GM19397 (cell line): Measurements from ENCODE around the gene ATF5.

Experiments used
- ATAC-seq: cut with Tn5 transposase; IDR thresholded peaks from one replicate; pipeline ENCODE4 v1.9.1; 2021; ENCODE audit warnings: mild to moderate bottlenecking, moderate library complexity; ENCODE audit not compliant: unreplicated experiment

Gene ATF5

GRCh38 chr19:49894879-49895565 is 34.0 kb upstream of the ATF5 start:
- no peak for ATAC-seq

- ATAC-seq: no peak
Observed at GRCh38 chr19:49895566-49896297, 33.3 kb upstream of the ATF5 start.

GRCh38 chr19:49896863-49897621 is 32.0 kb upstream of the ATF5 start, which contains the start of gene IL4I1:
IL4I1 (minus strand) TSS chr19:49896887; CDS start chr19:49896160, 727 bp downstream.
- ATAC-seq: peak; percentile 46

- ATAC-seq: no peak
Observed at GRCh38 chr19:49904136-49904535, 24.9 kb upstream of the ATF5 start.

- no peak for ATAC-seq
Observed at GRCh38 chr19:49906879-49907564, 22.0 kb upstream of the ATF5 start.

GRCh38 chr19:49907745-49908446 is 21.1 kb upstream of the ATF5 start:
- ATAC-seq: no peak

- ATAC-seq: no peak
Observed at GRCh38 chr19:49908480-49909420, 20.3 kb upstream of the ATF5 start.

GRCh38 chr19:49910179-49910578 is 18.8 kb upstream of the ATF5 start:
- ATAC-seq: no peak

- ATAC-seq: no peak
Observed at GRCh38 chr19:49911381-49912145, 17.4 kb upstream of the ATF5 start.

- ATAC-seq: no peak
Observed at GRCh38 chr19:49912965-49913685, 15.9 kb upstream of the ATF5 start.

GRCh38 chr19:49913720-49914119 is 15.3 kb upstream of the ATF5 start:
- no peak for ATAC-seq

- no peak for ATAC-seq
Observed at GRCh38 chr19:49915271-49915670, 13.7 kb upstream of the ATF5 start.

GRCh38 chr19:49916839-49917733 is 11.9 kb upstream of the ATF5 start:
- ATAC-seq: no peak

GRCh38 chr19:49918089-49918488 is 10.9 kb upstream of the ATF5 start:
- no peak for ATAC-seq

GRCh38 chr19:49920624-49921363 is 8.2 kb upstream of the ATF5 start:
- ATAC-seq: no peak
